ENCODE measurements around the gene MINDY4B. TPM values are rescaled to one million over a fixed set of nuclear protein-coding genes. Genes with fewer than 3 reads are reported as not detected.

Gene MINDY4B
- total RNA-seq, 1 donor from 2014 or later = not detected

DNA sequence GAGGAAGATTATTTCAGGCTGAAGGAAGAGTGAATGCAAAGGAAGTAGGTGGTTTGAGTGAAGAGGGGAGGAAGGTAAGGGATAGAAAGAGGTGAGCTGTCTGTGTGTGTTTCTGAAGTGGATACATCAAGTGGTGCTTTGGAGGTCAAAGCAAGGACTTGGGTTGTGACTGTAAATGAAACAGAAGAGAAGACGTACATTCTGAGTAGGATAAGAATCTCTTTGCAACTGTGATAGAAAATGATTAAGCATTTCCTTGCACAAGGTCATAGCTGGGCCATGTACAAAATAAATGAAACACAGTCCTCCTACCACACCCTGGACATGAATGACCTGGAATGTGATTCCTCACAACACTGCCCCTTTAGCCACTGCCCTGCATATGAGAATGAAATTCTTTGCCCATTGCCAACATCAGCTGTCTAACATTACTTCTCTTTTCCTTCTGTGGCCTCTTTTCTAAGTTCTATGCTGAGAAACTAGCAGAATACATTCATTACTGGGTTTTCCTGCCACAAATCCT, 28.3 kb upstream of the MINDY4B start:
- peaks cover 6% of the 10 kb centered on the region for H3K27me3 Mint-ChIP-seq
- no peaks in the 10 kb centered on the region for H3K4me1 Mint-ChIP-seq (ENCODE audit: low read depth)
- H3K4me3 Mint-ChIP-seq (ENCODE audit: low read depth) = no peak overlapping the region
- no peak overlapping the region for H3K27ac Mint-ChIP-seq
- H3K9me3 Mint-ChIP-seq (ENCODE audit: low read depth) = peaks cover 3% of the 10 kb centered on the region
- no peaks in the 10 kb centered on the region for H3K36me3 Mint-ChIP-seq (ENCODE audit: insufficient read depth)
- no peak for DNase-seq (ENCODE audit: low spot score, unreplicated experiment)
- TF ChIP-seq, protein P1, sequence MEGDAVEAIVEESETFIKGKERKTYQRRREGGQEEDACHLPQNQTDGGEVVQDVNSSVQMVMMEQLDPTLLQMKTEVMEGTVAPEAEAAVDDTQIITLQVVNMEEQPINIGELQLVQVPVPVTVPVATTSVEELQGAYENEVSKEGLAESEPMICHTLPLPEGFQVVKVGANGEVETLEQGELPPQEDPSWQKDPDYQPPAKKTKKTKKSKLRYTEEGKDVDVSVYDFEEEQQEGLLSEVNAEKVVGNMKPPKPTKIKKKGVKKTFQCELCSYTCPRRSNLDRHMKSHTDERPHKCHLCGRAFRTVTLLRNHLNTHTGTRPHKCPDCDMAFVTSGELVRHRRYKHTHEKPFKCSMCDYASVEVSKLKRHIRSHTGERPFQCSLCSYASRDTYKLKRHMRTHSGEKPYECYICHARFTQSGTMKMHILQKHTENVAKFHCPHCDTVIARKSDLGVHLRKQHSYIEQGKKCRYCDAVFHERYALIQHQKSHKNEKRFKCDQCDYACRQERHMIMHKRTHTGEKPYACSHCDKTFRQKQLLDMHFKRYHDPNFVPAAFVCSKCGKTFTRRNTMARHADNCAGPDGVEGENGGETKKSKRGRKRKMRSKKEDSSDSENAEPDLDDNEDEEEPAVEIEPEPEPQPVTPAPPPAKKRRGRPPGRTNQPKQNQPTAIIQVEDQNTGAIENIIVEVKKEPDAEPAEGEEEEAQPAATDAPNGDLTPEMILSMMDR (IDR thresholded peaks at IDR 0.05; ENCODE audit: unreplicated experiment) = no peak

DNA sequence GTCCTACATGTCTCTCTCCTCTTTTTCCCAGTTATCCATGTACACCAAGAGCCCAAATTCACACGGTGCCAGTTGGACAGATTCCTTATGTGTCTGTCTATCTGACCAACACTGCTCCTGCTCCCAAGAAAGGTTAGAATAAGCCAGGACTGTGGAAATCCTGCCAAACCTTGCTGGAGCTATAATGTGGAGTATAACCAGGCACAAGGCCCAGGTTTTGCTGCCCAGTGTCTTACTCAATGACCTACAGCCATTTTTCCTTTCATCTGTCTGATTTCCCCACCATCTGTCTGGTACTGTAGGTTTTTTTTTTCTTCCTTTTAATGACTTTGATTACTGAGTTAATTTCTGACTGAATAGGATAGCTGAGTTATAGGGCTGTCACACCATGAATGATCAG, 26.5 kb upstream of the MINDY4B start:
- TF ChIP-seq, protein P1 (IDR thresholded peaks at IDR 0.05; ENCODE audit: unreplicated experiment) = no peak
- H3K27ac Mint-ChIP-seq = no peak overlapping the region
- peaks cover 9% of the 10 kb centered on the region for H3K27me3 Mint-ChIP-seq
- no peaks in the 10 kb centered on the region for H3K4me1 Mint-ChIP-seq (ENCODE audit: low read depth)
- H3K36me3 Mint-ChIP-seq (ENCODE audit: insufficient read depth) = no peaks in the 10 kb centered on the region
- H3K9me3 Mint-ChIP-seq (ENCODE audit: low read depth) = peaks cover 3% of the 10 kb centered on the region
- H3K4me3 Mint-ChIP-seq (ENCODE audit: low read depth) = no peak overlapping the region
- DNase-seq (ENCODE audit: low spot score, unreplicated experiment) = no peak

DNA sequence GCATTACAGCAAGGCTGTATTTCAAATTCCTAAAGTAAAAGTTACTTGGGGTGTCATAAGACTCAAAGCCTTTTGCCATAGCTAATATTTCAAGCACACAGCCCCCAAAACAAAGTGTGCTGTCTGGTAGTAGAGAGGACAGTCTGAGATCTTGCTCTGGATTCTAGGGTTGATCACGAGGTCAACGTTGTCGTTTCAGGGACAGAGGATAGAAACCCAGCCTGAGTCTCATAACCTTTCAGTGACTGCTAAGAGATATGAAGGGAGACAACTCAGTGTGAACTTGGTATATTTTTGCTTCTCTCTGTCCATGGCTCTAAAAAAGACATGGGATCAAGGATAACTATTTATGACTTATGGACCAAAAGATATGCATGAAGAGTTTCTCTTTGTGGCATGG, 25.6 kb upstream of the MINDY4B start:
- no peaks in the 10 kb centered on the region for H3K36me3 Mint-ChIP-seq (ENCODE audit: insufficient read depth)
- H3K4me3 Mint-ChIP-seq (ENCODE audit: low read depth) = no peak overlapping the region
- H3K9me3 Mint-ChIP-seq (ENCODE audit: low read depth) = no peaks in the 10 kb centered on the region
- peaks cover 10% of the 10 kb centered on the region for H3K27me3 Mint-ChIP-seq
- no peak for DNase-seq (ENCODE audit: low spot score, unreplicated experiment)
- TF ChIP-seq, protein P1 (IDR thresholded peaks at IDR 0.05; ENCODE audit: unreplicated experiment) = no peak
- H3K4me1 Mint-ChIP-seq (ENCODE audit: low read depth) = no peaks in the 10 kb centered on the region
- no peak overlapping the region for H3K27ac Mint-ChIP-seq

DNA sequence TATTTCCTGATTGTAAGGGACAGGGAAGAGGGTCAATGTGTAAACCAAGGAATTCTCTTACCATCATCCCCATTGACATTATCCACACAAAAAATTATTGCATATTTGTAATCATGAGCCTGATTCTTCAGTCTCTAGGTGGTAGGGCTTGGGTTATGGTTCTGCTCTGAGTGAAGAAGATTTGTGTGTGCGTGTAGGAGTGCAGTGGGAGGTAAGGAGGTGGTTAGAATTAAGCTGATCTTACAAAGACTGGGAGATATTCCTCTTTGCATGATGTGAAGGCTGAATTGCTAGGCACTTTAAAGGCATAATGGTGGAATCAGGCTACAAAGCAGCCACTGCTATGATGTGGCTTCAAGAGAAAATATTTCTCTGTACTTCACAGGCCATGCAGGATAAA, 23.0 kb upstream of the MINDY4B start:
- H3K27ac Mint-ChIP-seq = no peak overlapping the region
- no peaks in the 10 kb centered on the region for H3K36me3 Mint-ChIP-seq (ENCODE audit: insufficient read depth)
- no peak for DNase-seq (ENCODE audit: low spot score, unreplicated experiment)
- TF ChIP-seq, protein P1 (IDR thresholded peaks at IDR 0.05; ENCODE audit: unreplicated experiment) = no peak
- no peaks in the 10 kb centered on the region for H3K4me1 Mint-ChIP-seq (ENCODE audit: low read depth)
- peaks cover 12% of the 10 kb centered on the region for H3K27me3 Mint-ChIP-seq
- no peak overlapping the region for H3K4me3 Mint-ChIP-seq (ENCODE audit: low read depth)
- H3K9me3 Mint-ChIP-seq (ENCODE audit: low read depth) = no peaks in the 10 kb centered on the region

DNA sequence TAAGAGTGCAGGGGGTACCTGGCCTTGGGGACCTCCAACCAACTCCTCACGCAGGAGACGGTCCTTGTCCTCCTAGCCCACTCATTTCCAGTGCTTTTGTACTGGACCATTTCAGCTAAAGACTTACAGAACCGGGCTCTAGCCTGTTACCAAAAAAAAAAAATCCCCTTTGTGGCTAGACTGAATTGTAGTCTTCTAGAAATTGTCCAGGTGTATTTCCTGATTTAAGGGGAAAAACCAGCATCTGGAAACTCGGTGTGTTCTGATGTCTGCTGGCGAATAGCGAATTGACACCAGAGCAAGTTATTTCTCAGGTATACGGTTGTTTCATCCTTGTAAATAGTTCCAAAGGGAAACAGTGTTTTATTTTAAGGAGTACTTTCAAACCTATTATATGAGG, 21.1 kb upstream of the MINDY4B start:
- Mint-ChIP-seq H3K4me1 (ENCODE audit: low read depth) (no peaks in the 10 kb centered on the region), H3K9me3 (ENCODE audit: low read depth) (no peaks in the 10 kb centered on the region), H3K36me3 (ENCODE audit: insufficient read depth) (no peaks in the 10 kb centered on the region), H3K4me3 (ENCODE audit: low read depth) (no peak overlapping the region), H3K27ac (no peak overlapping the region), H3K27me3 (peaks cover 15% of the 10 kb centered on the region)
- TF ChIP-seq, protein P1 (IDR thresholded peaks at IDR 0.05; ENCODE audit: unreplicated experiment) = no peak
- no peak for DNase-seq (ENCODE audit: low spot score, unreplicated experiment)

Data from progenitor cell of endocrine pancreas (in vitro differentiated cells).